ENCODE measurements around the gene ZNF638. TPM values are rescaled to one million over a fixed set of nuclear protein-coding genes. Genes with fewer than 3 reads are reported as not detected.

The ZNF638 gene
- total and polyA plus RNA-seq, 2 of the 8 experiments (the other 6 are each of a cell fraction or from before 2014, with no cell fraction given): 45.3 to 143 TPM

DNA sequence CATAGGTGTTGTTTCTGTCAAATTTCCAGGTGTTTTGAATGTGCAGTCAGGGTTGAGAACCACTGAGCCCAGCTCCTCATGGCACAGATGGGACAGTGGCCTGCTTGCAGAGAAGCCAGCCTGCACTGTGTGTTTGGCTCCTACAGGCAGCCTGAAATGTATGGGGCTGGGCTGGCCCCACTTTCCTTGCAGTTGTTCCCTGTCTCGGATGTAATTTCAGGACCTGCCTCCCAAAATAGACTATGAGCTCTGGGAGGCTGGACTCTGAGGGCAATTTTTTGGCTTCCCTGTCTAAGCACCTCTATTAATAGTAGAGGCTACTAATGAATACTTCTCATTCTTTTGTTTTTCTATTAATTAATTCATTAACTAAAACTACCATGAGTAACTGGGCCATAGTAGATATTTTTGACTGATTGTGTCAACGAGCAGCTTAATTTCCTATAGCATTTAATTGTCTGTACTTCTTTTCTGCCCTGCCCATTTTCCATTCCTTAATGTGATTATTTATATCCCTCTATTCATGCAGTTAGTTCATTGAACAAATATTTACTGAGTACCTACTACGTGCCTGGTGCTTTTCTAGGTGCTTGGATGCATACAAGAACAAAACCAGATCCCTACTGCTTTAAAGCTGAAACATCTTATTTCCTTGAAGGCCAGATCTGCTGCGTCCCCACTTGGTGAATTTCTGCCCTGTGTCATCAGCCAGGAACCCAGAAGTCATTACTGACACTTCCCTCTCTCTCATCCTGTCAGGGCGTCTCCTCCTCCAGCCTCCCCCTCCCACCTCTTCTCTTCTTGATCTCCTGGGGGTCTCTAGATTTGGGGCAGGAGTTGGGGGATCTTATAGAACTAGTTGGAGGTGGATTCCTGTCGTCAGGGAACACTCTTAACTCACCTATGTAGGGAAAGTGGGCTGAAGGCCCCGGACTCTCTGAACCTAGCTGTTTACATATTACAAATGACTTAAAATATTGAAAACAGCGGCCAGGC, 138.1 kb downstream of the ZNF638 start:
- H3K18ac ChIP-seq (ENCODE audit: extremely low read depth, low read length): no peak overlapping the region
- no peak overlapping the region for H2AK5ac ChIP-seq (ENCODE audit: low read depth, low read length)
- H4K91ac ChIP-seq (replicated peaks; ENCODE audit: insufficient read length, low read length): no peak overlapping the region
- POLR2A ChIA-PET (ENCODE audit: partially characterized antibody): interaction anchor here (0.8 to 7.3 kb wide), 2 partner anchors 15 to 39 kb away, joined by 3 to 51 read pairs; partner anchors contain the start of gene DYSF
- H3K27me3 ChIP-seq (replicated peaks in 1 of 4; ENCODE audit: control insufficient read depth in 3 of 4, extremely low read depth in 1 of 4, insufficient read depth in 3 of 4, low read length in 3 of 4): peaks cover 26 to 47% (median 46%) of the 10 kb centered on the region in 4 experiments
- CTCF ChIA-PET (ENCODE audit: partially characterized antibody): interaction anchor here (0.9 to 11.9 kb wide), 5 partner anchors 9 to 39 kb away, joined by 4 to 238 read pairs (median 18); partner anchors contain the start of gene DYSF
- peaks cover 8% of the 10 kb centered on the region in 2 experiments for H4K20me1 ChIP-seq (replicated peaks in 1 of 2; ENCODE audit: control insufficient read depth in 1 of 2, insufficient read depth in 2 of 2, low read length in 2 of 2)
- no peak overlapping the region for H3K4me2 ChIP-seq (ENCODE audit: insufficient read depth in 1 of 2, low read depth in 2 of 2, low read length in 2 of 2)
- H2BK120ac ChIP-seq (replicated peaks; ENCODE audit: low read depth, low read length): no peak overlapping the region
- H3K4me1 ChIP-seq (replicated peaks in 1 of 4; ENCODE audit: control insufficient read depth in 3 of 4, insufficient read depth in 4 of 4, low read length in 3 of 4): peaks cover 0 to 12% (median 2%) of the 10 kb centered on the region in 4 experiments; a peak in 3 of 7 replicates
- no peak overlapping the region for H2BK15ac ChIP-seq (ENCODE audit: low read length)
- H2BK20ac ChIP-seq (ENCODE audit: low read length): no peak overlapping the region
- no peak overlapping the region for H2BK5ac ChIP-seq (ENCODE audit: low read depth, low read length)
- H3K79me1 ChIP-seq (ENCODE audit: low read depth, low read length): no peaks in the 10 kb centered on the region
- H3K9me3 ChIP-seq (ENCODE audit: insufficient read depth in 2 of 2, low read depth in 1 of 2, low read length in 1 of 2): no peaks in the 10 kb centered on the region
- no peak overlapping the region for H3K23ac ChIP-seq (ENCODE audit: insufficient read length)
- 85% methylated on average over 8 of the region's 8 CpGs; no CpG with 5 or more reads in 1 of the 2 experiments for WGBS, 2 experiments (ENCODE audit: extremely low coverage in 1 of 2, insufficient coverage in 1 of 2, insufficient read length in 1 of 2, insufficient replicate concordance in 2 of 2, low coverage in 1 of 2, low lambda C conversion rate in 2 of 2, missing lambda C conversion rate in 1 of 2)
- FAIRE-seq (no peak), DNase-seq (ENCODE audit: low read depth in 1 of 2, low spot score in 2 of 2) (no peak)
- TF ChIP-seq PHF8 (conservative IDR thresholded peaks at IDR 0.05; ENCODE audit: low read depth, low read length) (no peak), SP1 (IDR thresholded peaks at IDR 0.05; ENCODE audit: low read depth, low read length) (no peak), SRF (IDR thresholded peaks at IDR 0.05; ENCODE audit: low read depth, low read length) (no peak)
- H2BK12ac ChIP-seq (ENCODE audit: low read depth, low read length): no peak overlapping the region
- no peak overlapping the region for H3K14ac ChIP-seq (ENCODE audit: insufficient read length)
- H3K56ac ChIP-seq (replicated peaks; ENCODE audit: insufficient read length, low read depth, low read length): no peak overlapping the region
- H3K23me2 ChIP-seq (ENCODE audit: low read depth, low read length): peaks cover 15% of the 10 kb centered on the region; the same call in 1 of the 2 replicates
- H3K27ac ChIP-seq (ENCODE audit: low read depth, low read length): no peak overlapping the region
- peak overlapping the region; percentile 3; the same call in 1 of the 2 replicates for H4K8ac ChIP-seq (ENCODE audit: extremely low read depth, insufficient read depth, low read length)
- H3K4me3 ChIP-seq (ENCODE audit: extremely low read depth in 1 of 4, insufficient read depth in 2 of 4, low read depth in 3 of 4, low read length in 4 of 4): no peak overlapping the region
- H3K4ac ChIP-seq (replicated peaks; ENCODE audit: insufficient read length, low read depth, low read length): no peak overlapping the region
- no peak overlapping the region for H2AFZ ChIP-seq (ENCODE audit: low read length)
- no peak overlapping the region for H3K9ac ChIP-seq (replicated peaks in 1 of 4; ENCODE audit: extremely low read depth in 1 of 4, low read depth in 3 of 4, low read length in 3 of 4)
- H3K36me3 ChIP-seq (ENCODE audit: control insufficient read depth in 2 of 4, insufficient read depth in 4 of 4, low read length in 3 of 4): no peaks in the 10 kb centered on the region
- H4K5ac ChIP-seq (ENCODE audit: insufficient read length, low read depth, low read length): no peak overlapping the region
- H3K79me2 ChIP-seq (ENCODE audit: control insufficient read depth in 1 of 2, insufficient read depth in 2 of 2, low read length in 2 of 2): no peaks in the 10 kb centered on the region

Data from H1 (cell line).